Esophagus muscularis mucosa (tissue), 4 donors: ENCODE measurements around the gene SIGLEC1.

ENCODE experiments used
- EP300 ChIP-seq: sonication (generic); formaldehyde crosslinking; IDR thresholded peaks from one replicate; pipeline ENCODE4 v1.6.1; 2017; ENCODE audit warnings: antibody characterized with exemption
- POLR2A ChIP-seq: fragments of 450-650 bp; IDR thresholded peaks from one replicate; pipeline ENCODE4 v1.6.1; 2017; ENCODE audit warnings: antibody characterized with exemption, moderate library complexity, mild to moderate bottlenecking, low read depth
- POLR2AphosphoS5 ChIP-seq, 2 donors: sonication (generic); formaldehyde crosslinking; IDR thresholded peaks; one replicate each; pipeline ENCODE4 v1.6.1; 2017; ENCODE audit warnings: antibody characterized with exemption in 2 of 2
- TF ChIP-seq, protein P1 (sequence below), 3 experiments: fragments of 200-600 bp in 2 of 3; fragments of 450-650 bp in 1 of 3; sonication (generic) in 2 of 3; IDR thresholded peaks; one replicate each; pipeline ENCODE4 v1.5.1; 2017 to 2019; ENCODE audit warnings: antibody characterized with exemption in 3 of 3, mild to moderate bottlenecking in 2 of 3, moderate library complexity in 1 of 3

DNA sequence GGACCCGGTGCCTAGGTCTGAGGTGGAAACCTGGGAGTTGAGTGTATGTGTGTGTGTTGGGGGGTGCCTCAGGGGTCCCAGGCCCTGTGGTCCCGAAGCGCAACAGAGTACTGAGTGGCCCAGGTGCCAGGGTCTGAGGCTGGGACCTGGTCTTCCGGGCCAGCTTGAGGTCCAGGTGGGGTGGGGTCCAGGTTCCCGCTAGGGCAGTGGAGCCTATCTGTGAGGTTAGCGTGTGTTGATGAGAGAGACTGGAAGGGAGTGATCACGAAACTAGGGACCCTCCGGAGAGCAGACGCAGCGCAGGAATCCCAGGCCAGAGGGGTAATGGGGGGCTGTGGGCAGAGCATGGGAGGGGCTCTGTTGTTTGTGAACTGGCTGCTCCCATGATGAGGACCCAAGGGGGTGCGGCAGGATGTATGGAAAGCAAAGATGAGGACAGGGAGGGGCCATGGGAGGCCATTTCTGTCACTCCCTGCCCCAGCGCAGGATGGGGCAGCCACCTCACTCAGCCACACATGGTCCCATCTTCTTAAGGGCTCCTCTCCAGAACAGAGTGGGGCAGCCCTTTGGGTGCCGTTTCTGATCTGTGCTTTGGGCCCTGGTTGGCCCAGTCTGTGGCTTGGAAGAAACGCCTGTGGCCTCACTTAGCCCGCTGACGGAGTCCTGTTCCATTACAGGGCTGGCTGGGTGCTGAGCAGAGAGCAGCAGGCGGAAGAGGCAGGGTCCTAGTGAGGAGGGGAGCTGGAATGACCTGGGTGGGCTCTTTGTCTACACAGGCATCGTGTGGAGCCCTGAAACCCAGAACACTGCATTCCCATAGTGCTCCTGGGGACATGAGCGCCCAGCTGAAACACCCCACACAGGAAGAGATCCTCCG, 21.0 kb upstream of the SIGLEC1 start:
- TF ChIP-seq POLR2AphosphoS5 (IDR thresholded peaks at IDR 0.05), result no peak
- no peak for TF ChIP-seq POLR2A
- TF ChIP-seq, protein P1, sequence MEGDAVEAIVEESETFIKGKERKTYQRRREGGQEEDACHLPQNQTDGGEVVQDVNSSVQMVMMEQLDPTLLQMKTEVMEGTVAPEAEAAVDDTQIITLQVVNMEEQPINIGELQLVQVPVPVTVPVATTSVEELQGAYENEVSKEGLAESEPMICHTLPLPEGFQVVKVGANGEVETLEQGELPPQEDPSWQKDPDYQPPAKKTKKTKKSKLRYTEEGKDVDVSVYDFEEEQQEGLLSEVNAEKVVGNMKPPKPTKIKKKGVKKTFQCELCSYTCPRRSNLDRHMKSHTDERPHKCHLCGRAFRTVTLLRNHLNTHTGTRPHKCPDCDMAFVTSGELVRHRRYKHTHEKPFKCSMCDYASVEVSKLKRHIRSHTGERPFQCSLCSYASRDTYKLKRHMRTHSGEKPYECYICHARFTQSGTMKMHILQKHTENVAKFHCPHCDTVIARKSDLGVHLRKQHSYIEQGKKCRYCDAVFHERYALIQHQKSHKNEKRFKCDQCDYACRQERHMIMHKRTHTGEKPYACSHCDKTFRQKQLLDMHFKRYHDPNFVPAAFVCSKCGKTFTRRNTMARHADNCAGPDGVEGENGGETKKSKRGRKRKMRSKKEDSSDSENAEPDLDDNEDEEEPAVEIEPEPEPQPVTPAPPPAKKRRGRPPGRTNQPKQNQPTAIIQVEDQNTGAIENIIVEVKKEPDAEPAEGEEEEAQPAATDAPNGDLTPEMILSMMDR (IDR thresholded peaks at IDR 0.05), result no peak
- TF ChIP-seq EP300, result no peak
